ENCODE measurements around the gene BIRC3. TPM values are rescaled to one million over a fixed set of nuclear protein-coding genes. Genes with fewer than 3 reads are reported as not detected.

BIRC3 gene
- total and polyA plus RNA-seq, 2 donors from 2014 or later = 3.9 to 110 TPM

DNA sequence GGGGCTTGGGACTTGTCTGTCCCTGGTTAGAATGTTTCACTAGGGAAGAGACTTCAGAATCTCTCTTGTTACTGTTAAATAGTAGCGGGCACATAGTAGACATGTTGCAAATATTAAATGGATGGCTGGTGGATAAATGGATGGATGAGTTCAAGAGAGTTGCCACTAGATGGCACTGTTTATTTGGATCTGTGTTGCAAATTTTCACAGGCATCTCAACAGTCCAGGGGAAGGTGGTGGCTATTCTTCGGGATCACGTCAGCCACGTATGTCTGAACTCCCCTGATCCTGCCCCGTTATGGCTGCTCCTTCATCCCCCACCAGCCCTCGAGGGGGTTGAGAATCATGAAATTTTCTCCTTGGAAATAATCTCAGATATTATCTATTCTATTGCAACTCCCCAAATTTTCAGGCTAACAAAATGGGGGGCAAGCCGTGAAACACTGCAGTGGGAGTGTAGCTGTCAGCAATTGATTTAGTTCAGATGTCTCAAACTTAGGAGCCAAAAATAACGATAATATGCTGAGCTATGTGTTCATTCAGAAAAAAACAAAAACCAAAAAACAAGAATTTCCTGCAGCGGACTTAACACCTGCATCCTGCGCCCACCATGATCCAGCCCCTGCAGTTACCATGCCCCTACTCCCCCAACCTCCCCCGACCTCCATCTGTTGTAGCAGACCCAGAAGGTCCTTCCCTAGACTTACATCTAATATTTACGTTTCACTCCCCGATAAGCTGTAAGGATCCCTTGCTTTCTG lies 29.1 kb upstream of the BIRC3 start:
- no peaks in the 10 kb centered on the region for H3K9me3 ChIP-seq (ENCODE audit: control insufficient read depth in 2 of 3, insufficient read depth in 1 of 3, low read length in 3 of 3)
- H3K4me3 ChIP-seq (ENCODE audit: low read length in 3 of 3) = peak overlapping the region in 2 of 3 donors; percentile 47 to 57
- no peak for FAIRE-seq
- peak; percentile 71 for TF ChIP-seq CTCF (IDR thresholded peaks at IDR 0.05; ENCODE audit: borderline replicate concordance, extremely low read depth, insufficient read depth)
- peak in 4 of 5 donors; percentile 50 to 88 (median 67) for DNase-seq
- intact Hi-C loops (cut with DNase I) = no loop called here
- no peaks in the 10 kb centered on the region for H3K4me1 ChIP-seq (ENCODE audit: control insufficient read depth in 2 of 3, insufficient read depth in 2 of 3, low read depth in 1 of 3, low read length in 3 of 3)
- no peaks in the 10 kb centered on the region for H3K36me3 ChIP-seq (ENCODE audit: control insufficient read depth in 2 of 3, insufficient read depth in 3 of 3, low read length in 3 of 3)
- H3K27me3 ChIP-seq (ENCODE audit: control insufficient read depth, insufficient read depth, low read length) = no peaks in the 10 kb centered on the region
- H3K27ac ChIP-seq (ENCODE audit: low read depth in 2 of 2, low read length in 2 of 2) = no peak overlapping the region
- H3K9ac ChIP-seq (ENCODE audit: low read length in 3 of 3) = no peak overlapping the region

DNA sequence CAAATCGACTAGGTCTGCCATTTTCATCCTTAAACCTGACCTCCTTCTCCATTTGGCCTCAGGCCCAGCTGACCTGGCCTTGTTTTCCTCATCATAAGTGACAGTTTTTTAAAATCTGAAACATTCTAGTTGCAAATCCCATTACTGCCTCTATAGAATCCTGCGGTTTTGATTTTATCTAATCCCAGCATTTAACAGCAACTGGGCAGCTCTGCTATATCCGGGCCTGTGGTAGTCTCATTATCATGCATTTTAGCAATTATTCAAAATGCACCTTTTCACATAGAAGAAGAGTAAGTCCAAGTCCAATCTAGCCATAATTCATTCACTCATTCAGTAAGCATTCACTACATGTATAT lies 28.6 kb upstream of the BIRC3 start:
- Histone ChIP-seq H3K4me3 (ENCODE audit: low read length in 3 of 3) (peak overlapping the region in 1 of 3 donors; percentile 57), H3K9ac (ENCODE audit: low read length in 3 of 3) (no peak overlapping the region), H3K4me1 (ENCODE audit: control insufficient read depth in 2 of 3, insufficient read depth in 2 of 3, low read depth in 1 of 3, low read length in 3 of 3) (no peaks in the 10 kb centered on the region), H3K9me3 (ENCODE audit: control insufficient read depth in 2 of 3, insufficient read depth in 1 of 3, low read length in 3 of 3) (no peaks in the 10 kb centered on the region), H3K27me3 (ENCODE audit: control insufficient read depth, insufficient read depth, low read length) (no peaks in the 10 kb centered on the region), H3K27ac (ENCODE audit: low read depth in 2 of 2, low read length in 2 of 2) (no peak overlapping the region), H3K36me3 (ENCODE audit: control insufficient read depth in 2 of 3, insufficient read depth in 3 of 3, low read length in 3 of 3) (no peaks in the 10 kb centered on the region)
- intact Hi-C loops (cut with DNase I) = no loop called here
- DNase-seq (no peak), FAIRE-seq (no peak)
- TF ChIP-seq CTCF (IDR thresholded peaks at IDR 0.05; ENCODE audit: borderline replicate concordance, extremely low read depth, insufficient read depth) = no peak

DNA sequence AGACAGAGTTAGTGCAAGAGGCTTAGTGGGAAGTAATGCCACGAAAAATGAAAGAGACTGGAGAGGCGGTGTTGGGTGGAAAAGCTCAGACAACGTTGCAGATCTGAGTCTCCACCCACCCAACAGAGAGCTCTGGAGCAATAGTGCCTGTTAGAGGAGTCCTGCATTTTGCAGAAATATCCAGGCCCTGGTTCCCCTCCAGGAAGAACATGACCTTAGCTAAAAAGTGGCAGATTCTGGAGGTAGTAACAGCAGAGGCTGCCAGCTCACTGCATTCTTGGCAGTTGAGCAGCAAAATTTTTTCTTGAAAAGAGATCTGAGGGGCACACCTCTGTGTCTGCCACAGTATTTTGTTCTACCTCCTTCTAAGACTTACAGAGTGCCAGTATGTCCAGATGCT lies 27.7 kb upstream of the BIRC3 start:
- FAIRE-seq = no peak
- intact Hi-C loops (cut with DNase I) = no loop called here
- Histone ChIP-seq H3K9me3 (ENCODE audit: control insufficient read depth in 2 of 3, insufficient read depth in 1 of 3, low read length in 3 of 3) (no peaks in the 10 kb centered on the region), H3K9ac (ENCODE audit: low read length in 3 of 3) (no peak overlapping the region), H3K4me1 (ENCODE audit: control insufficient read depth in 2 of 3, insufficient read depth in 2 of 3, low read depth in 1 of 3, low read length in 3 of 3) (no peaks in the 10 kb centered on the region), H3K36me3 (ENCODE audit: control insufficient read depth in 2 of 3, insufficient read depth in 3 of 3, low read length in 3 of 3) (no peaks in the 10 kb centered on the region), H3K27me3 (ENCODE audit: control insufficient read depth, insufficient read depth, low read length) (no peaks in the 10 kb centered on the region), H3K4me3 (ENCODE audit: low read length in 3 of 3) (no peak overlapping the region), H3K27ac (ENCODE audit: low read depth in 2 of 2, low read length in 2 of 2) (no peak overlapping the region)
- TF ChIP-seq CTCF (IDR thresholded peaks at IDR 0.05; ENCODE audit: borderline replicate concordance, extremely low read depth, insufficient read depth) = no peak
- DNase-seq = no peak

All from kidney (tissue), 14 donors.